H1 (cell line): ENCODE measurements around the gene VSIG10. TPM values are rescaled to one million over a fixed set of nuclear protein-coding genes. Genes with fewer than 3 reads are reported as not detected.
A peak's percentile ranks its signal among the peaks of the same experiment; 100 is the strongest.

ENCODE experiments used
- ASH2L ChIP-seq: fragments of 200-600, 300-600 bp; sonication (generic); IDR thresholded peaks from one replicate; pipeline ENCODE4 v1.7.1; 2017; ENCODE audit warnings: low read length
- BCL11A ChIP-seq, 2 experiments: IDR thresholded peaks; one replicate each; pipeline ENCODE4 v1.6.1; 2011; ENCODE audit warnings: low read depth in 2 of 2, low read length in 2 of 2, mild to moderate bottlenecking in 2 of 2
- CBX5 ChIP-seq: fragments of 300-800, 300-1000 bp; sonication (generic); IDR thresholded peaks from 2 replicates; pipeline ENCODE4 v1.7.1; 2016; ENCODE audit warnings: antibody characterized with exemption, low read length, low read depth
- CBX8 ChIP-seq: fragments of 300-800, 300-1000 bp; sonication (generic); IDR thresholded peaks from 2 replicates; pipeline ENCODE4 v1.7.1; 2016; ENCODE audit warnings: low read depth, low read length, borderline replicate concordance
- CEBPB ChIP-seq: IDR thresholded peaks from 2 replicates; pipeline ENCODE4 v1.6.1; 2012; ENCODE audit warnings: low read depth, low read length
- CHD1 ChIP-seq: IDR thresholded peaks from 2 replicates; pipeline ENCODE4 v1.6.1; 2012; ENCODE audit warnings: low read depth, low read length, improper control_type of control experiment
- CREB1 ChIP-seq: IDR thresholded peaks from 2 replicates; pipeline ENCODE4 v1.6.1; 2012; ENCODE audit warnings: inconsistent platforms
- CTCF ChIP-seq, 3 experiments: IDR thresholded peaks; 1 replicate in 2 of 3; 2 replicates in 1 of 3; pipeline versions ENCODE4 v1.5.1 to v1.6.1; 2011; ENCODE audit warnings: low read length in 3 of 3, mild to moderate bottlenecking in 3 of 3, inconsistent platforms in 2 of 3, low read depth in 1 of 3, moderate library complexity in 1 of 3; ENCODE audit not compliant: insufficient read depth in 1 of 3; ENCODE audit errors: control extremely low read depth in 1 of 3
- EGR1 ChIP-seq: IDR thresholded peaks from 2 replicates; pipeline ENCODE4 v1.6.1; 2011; ENCODE audit warnings: low read depth, low read length, borderline replicate concordance
- EP300 ChIP-seq, 2 experiments: IDR thresholded peaks; 1 replicate in 1 of 2; 2 replicates in 1 of 2; pipeline ENCODE4 v1.6.1; 2011 to 2012; ENCODE audit warnings: low read depth in 2 of 2, low read length in 2 of 2, mild to moderate bottlenecking in 2 of 2, borderline replicate concordance in 1 of 2, inconsistent platforms in 1 of 2, moderate library complexity in 1 of 2
- EZH2 ChIP-seq: fragments of 200-600 bp; sonication (generic); IDR thresholded peaks from 2 replicates; pipeline ENCODE4 v1.7.1; 2012; ENCODE audit warnings: low read depth, mild to moderate bottlenecking, moderate library complexity, low read length, inconsistent platforms; ENCODE audit not compliant: severe bottlenecking
- HDAC6 ChIP-seq: IDR thresholded peaks from one replicate; pipeline ENCODE4 v1.7.1; 2012; ENCODE audit warnings: low read depth, mild to moderate bottlenecking, inconsistent platforms, low read length, moderate library complexity
- JUND ChIP-seq: IDR thresholded peaks from 2 replicates; pipeline ENCODE4 v1.6.1; 2011; ENCODE audit warnings: mild to moderate bottlenecking, improper control_type of control experiment, low read length
- KDM1A ChIP-seq: fragments of 200-600, 300-600 bp; sonication (generic); IDR thresholded peaks from 2 replicates; pipeline ENCODE4 v1.7.1; 2016; ENCODE audit warnings: mild to moderate bottlenecking, low read length, borderline replicate concordance
- KDM5A ChIP-seq: fragments of 200-600 bp; IDR thresholded peaks from 2 replicates; pipeline ENCODE4 v1.7.1; 2012; ENCODE audit warnings: mild to moderate bottlenecking, low read length, inconsistent platforms, mixed read lengths
- MAFK ChIP-seq: IDR thresholded peaks from 2 replicates; pipeline ENCODE4 v1.6.1; 2012; ENCODE audit warnings: low read depth, mild to moderate bottlenecking, improper control_type of control experiment, low read length
- NRF1 ChIP-seq: IDR thresholded peaks from 2 replicates; pipeline ENCODE4 v1.6.1; 2011; ENCODE audit warnings: mild to moderate bottlenecking, low read depth, low read length, improper control_type of control experiment
- RBBP5 ChIP-seq: IDR thresholded peaks from 2 replicates; pipeline ENCODE4 v1.7.1; 2012; ENCODE audit warnings: low read depth, mild to moderate bottlenecking, inconsistent platforms, low read length, moderate library complexity, borderline replicate concordance
- RXRA ChIP-seq: IDR thresholded peaks from 2 replicates; pipeline ENCODE4 v1.6.1; 2011; ENCODE audit warnings: low read depth, mild to moderate bottlenecking, low read length, moderate library complexity; ENCODE audit not compliant: insufficient read depth
- TAF7 ChIP-seq: optimal IDR thresholded peaks from 2 replicates; pipeline ENCODE3; 2011; ENCODE audit warnings: low read depth, mild to moderate bottlenecking, inconsistent platforms, low read length, moderate library complexity, borderline replicate concordance
- TCF12 ChIP-seq: IDR thresholded peaks from 2 replicates; pipeline ENCODE4 v1.6.1; 2011; ENCODE audit warnings: low read depth, mild to moderate bottlenecking, low read length
- TEAD4 ChIP-seq: IDR thresholded peaks from 2 replicates; pipeline ENCODE4 v1.6.1; 2012; ENCODE audit warnings: low read depth, low read length, inconsistent platforms, mixed read lengths
- ZNF274 ChIP-seq: IDR thresholded peaks from 2 replicates; pipeline ENCODE4 v1.7.0; 2012; ENCODE audit warnings: low read length, borderline replicate concordance; ENCODE audit errors: extremely low read depth
- polyA plus RNA-seq, 7 experiments: library from polyadenylated mRNA; depleted of rRNA in 3 of 7; stranded (reverse) in 5 of 7; unstranded in 2 of 7; fragments of >200 nt in 5 of 7; fragments of 200-250 nt in 2 of 7; gene quantifications; 1 replicate in 5 of 7; 2 replicates in 1 of 7; 4 replicates in 1 of 7; pipeline versions ENCODE4 v1.2.1 to v1.2.3, GENCODE V29; 2011 to 2013; ENCODE audit warnings: missing spikeins in 2 of 7, mixed read lengths in 2 of 7
- total RNA-seq: library from RNA; stranded (reverse); fragmentation: NEBNext Ultra II Directional; extraction: Animal tissue kit (Norgen Biotek cat#: 25700); gene quantifications from 2 replicates; pipeline ENCODE4 v1.2.1, GENCODE V29; 2021

Gene VSIG10
- total and polyA plus RNA-seq, 2 of the 8 experiments (the other 6 are each of a cell fraction or from before 2014, with no cell fraction given): 34.4 to 93.6 TPM

- TF ChIP-seq ASH2L (peak; percentile 88), CREB1 (peak; percentile 79), JUND (no peak), KDM1A (no peak), CEBPB (no peak), HDAC6 (no peak), TEAD4 (no peak), CTCF (IDR thresholded peaks at IDR 0.05; ENCODE audit: control extremely low read depth in 1 of 3, insufficient read depth in 1 of 3, low read depth in 1 of 3, low read length in 3 of 3) (no peak), ZNF274 (no peak), RBBP5 (no peak), EP300 (IDR thresholded peaks at IDR 0.05; ENCODE audit: borderline replicate concordance in 1 of 2, low read depth in 2 of 2, low read length in 2 of 2) (no peak), KDM5A (no peak; the same call in 1 of the 2 replicates), RXRA (no peak), TAF7 (peak; percentile 74), CHD1 (no peak), EZH2 (no peak), TCF12 (no peak), EGR1 (no peak), NRF1 (no peak), MAFK (no peak), CBX5 (no peak), BCL11A (IDR thresholded peaks at IDR 0.05; ENCODE audit: low read depth in 2 of 2, low read length in 2 of 2) (no peak), CBX8 (no peak)
These were observed 87.2 kb downstream of the VSIG10 start, which contains the start of gene RFC5 (continued) for GRCh38 chr12:118016424-118017264.
